HCT116 (cell line): Measurements from ENCODE around the gene CHL1. TPM values are rescaled to one million over a fixed set of nuclear protein-coding genes. Genes with fewer than 3 reads are reported as not detected.

Source experiments
- ATAC-seq: fragments of 200-7000 bp; cut with Tn5 transposase; 2 replicates; pipeline ENCODE4 v1.9.1; 2020; ENCODE audit warnings: mild to moderate bottlenecking, moderate library complexity
- BruUV-seq: library from RNA; stranded (reverse); fragments of 400-500 nt; replicated peaks from 2 replicates; lab custom pipeline; 2021; lab: Mats Ljungman, UMichigan
- CTCF ChIA-PET: fragments of 300-600 bp; sonication (Branson Sonifier 250); formaldehyde crosslinking; loops from one replicate; lab custom pipeline; 2021; ENCODE audit warnings: antibody characterized with exemption; lab: Charles Lee
- POLR2A ChIA-PET: fragments of 300-600, 350-600 bp; sonication (Branson Sonifier 250); formaldehyde crosslinking; loops from one replicate; lab custom pipeline; 2021; ENCODE audit warnings: antibody characterized with exemption; lab: Charles Lee
- RAD21 ChIA-PET, 2 experiments: fragments of 300-600 bp; sonication (Branson Sonifier 250); formaldehyde crosslinking; loops; one replicate each; lab custom pipeline; 2023; ENCODE audit warnings: low total read pairs in 2 of 2; ENCODE audit not compliant: uncharacterized antibody in 2 of 2, unreplicated experiment in 2 of 2, low non-redundant PET in 1 of 2; lab: Charles Lee
- DNase-seq: peaks from one replicate; pipeline ENCODE4 v3.0.0-alpha.2; 2010; ENCODE audit warnings: low read depth, low spot score
- H2AFZ ChIP-seq: fragments of 200-600 bp; shearing (Covaris generic), sonication (generic); 2 replicates; pipeline ENCODE4 v1.6.1; 2017; ENCODE audit warnings: low read depth, mixed run types, mixed read lengths, antibody characterized with exemption, low read length; ENCODE audit not compliant: poor library complexity, severe bottlenecking
- H3K27ac ChIP-seq: 2 replicates; pipeline ENCODE4 v1.5.1; 2012; ENCODE audit warnings: low read depth, low read length
- H3K27me3 ChIP-seq: fragments of 200-600 bp; sonication (generic); 2 replicates; pipeline ENCODE4 v1.6.1; 2016; ENCODE audit warnings: mixed run types, low read length, mixed read lengths; ENCODE audit not compliant: insufficient read depth
- H3K36me3 ChIP-seq, 2 experiments: fragments of 200-500 bp in 1 of 2; fragments of 200-600 bp in 1 of 2; sonication (Bioruptor generic) in 1 of 2; sonication (generic) in 1 of 2; 2 replicates each; pipeline versions ENCODE4 v1.5.1 to v1.6.1; 2014 to 2016; ENCODE audit warnings: low read length in 2 of 2, inconsistent platforms in 1 of 2, mixed read lengths in 1 of 2, mixed run types in 1 of 2; ENCODE audit not compliant: insufficient read depth in 2 of 2, control insufficient read depth in 1 of 2
- H3K4me1 ChIP-seq, 2 experiments: fragments of 200-600 bp in 1 of 2; sonication (generic) in 1 of 2; 2 replicates each; pipeline versions ENCODE4 v1.5.1 to v1.6.1; 2012 to 2017; ENCODE audit warnings: low read length in 2 of 2, inconsistent platforms in 1 of 2, mild to moderate bottlenecking in 1 of 2, mixed read lengths in 1 of 2, mixed run types in 1 of 2, moderate library complexity in 1 of 2; ENCODE audit not compliant: insufficient read depth in 2 of 2, control insufficient read depth in 1 of 2
- H3K4me2 ChIP-seq: fragments of 200-600 bp; sonication (generic); 2 replicates; pipeline ENCODE4 v1.6.1; 2017; ENCODE audit warnings: mixed run types, low read length, mixed read lengths
- H3K4me3 ChIP-seq, 2 experiments: fragments of 200-600 bp in 1 of 2; sonication (generic) in 1 of 2; replicated peaks in 1 of 2; 2 replicates each; pipeline ENCODE4 v1.5.1; 2011 to 2016; ENCODE audit warnings: low read length in 2 of 2, control low read depth in 1 of 2, low read depth in 1 of 2, mild to moderate bottlenecking in 1 of 2, mixed read lengths in 1 of 2, mixed run types in 1 of 2
- H3K79me2 ChIP-seq: fragments of 200-600 bp; sonication (generic); 2 replicates; pipeline ENCODE4 v1.6.1; 2017; ENCODE audit warnings: mild to moderate bottlenecking, mixed run types, low read length, moderate library complexity, mixed read lengths; ENCODE audit not compliant: insufficient read depth
- H3K9ac ChIP-seq: fragments of 200-600 bp; sonication (generic); 2 replicates; pipeline ENCODE4 v1.6.1; 2016; ENCODE audit warnings: low read length, mixed read lengths
- H3K9me2 ChIP-seq: fragments of 200-600 bp; sonication (generic), shearing (Covaris generic); 2 replicates; pipeline ENCODE4 v1.6.1; 2017; ENCODE audit warnings: mixed run types, mild to moderate bottlenecking, moderate library complexity; ENCODE audit not compliant: insufficient read depth
- H3K9me3 ChIP-seq, 2 experiments: fragments of 200-500 bp in 1 of 2; fragments of 200-600 bp in 1 of 2; sonication (Bioruptor generic) in 1 of 2; sonication (generic) in 1 of 2; 2 replicates each; pipeline ENCODE4 v1.6.1; 2014 to 2017; ENCODE audit warnings: low read length in 2 of 2, mixed read lengths in 2 of 2, inconsistent platforms in 1 of 2, low read depth in 1 of 2, mild to moderate bottlenecking in 1 of 2, mixed run types in 1 of 2, moderate library complexity in 1 of 2; ENCODE audit not compliant: control insufficient read depth in 1 of 2, insufficient read depth in 1 of 2
- H4K20me1 ChIP-seq: fragments of 200-600 bp; sonication (generic), shearing (Covaris generic); 2 replicates; pipeline ENCODE4 v1.6.1; 2017; ENCODE audit warnings: mixed run types, mild to moderate bottlenecking, moderate library complexity; ENCODE audit not compliant: insufficient read depth
- EGR1 ChIP-seq: IDR thresholded peaks from 2 replicates; pipeline ENCODE4 v1.6.1; 2012; ENCODE audit warnings: low read depth
- ELF1 ChIP-seq: IDR thresholded peaks from 2 replicates; pipeline ENCODE4 v1.6.1; 2012; ENCODE audit warnings: low read depth, borderline replicate concordance
- EZH2phosphoT487 ChIP-seq: fragments of 200-600 bp; IDR thresholded peaks from 2 replicates; pipeline ENCODE4 v1.6.1; 2018; ENCODE audit warnings: antibody characterized with exemption, borderline replicate concordance
- MAX ChIP-seq: IDR thresholded peaks from 2 replicates; pipeline ENCODE4 v1.6.1; 2012
- POLR2AphosphoS5 ChIP-seq: IDR thresholded peaks from 2 replicates; pipeline ENCODE4 v1.6.1; 2011; ENCODE audit warnings: mild to moderate bottlenecking, low read depth, low read length, moderate library complexity
- REST ChIP-seq: IDR thresholded peaks from 2 replicates; pipeline ENCODE4 v1.6.1; 2012; ENCODE audit warnings: low read depth
- ZFX ChIP-seq: fragments of 450-650 bp; IDR thresholded peaks from 2 replicates; pipeline ENCODE4 v1.6.1; 2017
- intact Hi-C: fragments of 100-400 bp; cut with micrococcal nuclease; formaldehyde crosslinking; loops from 2 replicates; pipeline ENCODE4 v1.10.0; 2022
- total RNA-seq: library from RNA; stranded (reverse); gene quantifications from one replicate; pipeline ENCODE4 v1.2.1, GENCODE V29; 2021; ENCODE audit not compliant: unreplicated experiment

CHL1 gene
- total RNA-seq, 1 experiment from 2014 or later, result not detected

GRCh38 chr3:355622-356021 is 159.1 kb downstream of the CHL1 start (continued):
- TF ChIP-seq REST (no peak), MAX (no peak), ZFX (no peak), ELF1 (no peak), EGR1 (no peak)

- RAD21 ChIA-PET, result no interaction called here
- no TSS peak for BruUV-seq
- no peaks in the 10 kb centered on the region for H3K27me3 ChIP-seq
- TF ChIP-seq REST (no peak), POLR2AphosphoS5 (no peak), EZH2phosphoT487 (no peak)
- H3K36me3 ChIP-seq, result no peaks in the 10 kb centered on the region
- no peaks in the 10 kb centered on the region for H3K9me2 ChIP-seq
- DNase-seq, result no peak
- H3K4me3 ChIP-seq, result no peak overlapping the region
- H3K4me1 ChIP-seq, result no peaks in the 10 kb centered on the region
- intact Hi-C loops, result no loop called here
- H3K9me3 ChIP-seq, result peaks cover 3 to 10% of the 10 kb centered on the region in 2 experiments; a peak in 2 of 4 replicates
- CTCF ChIA-PET, result no interaction called here
- H4K20me1 ChIP-seq, result no peaks in the 10 kb centered on the region
- POLR2A ChIA-PET, result no interaction called here
- no peak overlapping the region for H2AFZ ChIP-seq
- H3K4me2 ChIP-seq, result no peak overlapping the region
- no peak overlapping the region for H3K9ac ChIP-seq
- H3K79me2 ChIP-seq, result no peaks in the 10 kb centered on the region
- ATAC-seq, result no peak
- no peak overlapping the region for H3K27ac ChIP-seq
Observed at GRCh38 chr3:356952-357351, 160.4 kb downstream of the CHL1 start.
